Colonic mucosa (tissue), 4 donors: ENCODE data around the gene TBC1D22B. TPM values are rescaled to one million over a fixed set of nuclear protein-coding genes. Genes with fewer than 3 reads are reported as not detected.

ENCODE experiments used
- DNase-seq: peaks from one replicate; pipeline ENCODE4 v3.0.0-alpha.2; 2020
- H3K27ac ChIP-seq: fragments of 200-600 bp; one replicate; pipeline ENCODE4 v1.8.0; 2021
- H3K27me3 ChIP-seq: fragments of 200-600 bp; one replicate; pipeline ENCODE4 v1.8.0; 2021
- H3K36me3 ChIP-seq: fragments of 200-600 bp; one replicate; pipeline ENCODE4 v1.8.0; 2021
- H3K4me1 ChIP-seq: fragments of 200-600 bp; one replicate; pipeline ENCODE4 v1.8.0; 2021; ENCODE audit warnings: mild to moderate bottlenecking
- H3K4me3 ChIP-seq: fragments of 200-600 bp; one replicate; pipeline ENCODE4 v1.8.0; 2021
- H3K9ac ChIP-seq, 2 donors: one replicate each; pipeline ENCODE4 v1.7.0; 2013; ENCODE audit warnings: control low read depth in 2 of 2, low read depth in 2 of 2, low read length in 2 of 2
- H3K9me3 ChIP-seq: fragments of 200-600 bp; one replicate; pipeline ENCODE4 v1.8.0; 2021
- intact Hi-C: fragments of 100-400 bp; cut with DNase I; formaldehyde crosslinking; loops from one replicate; pipeline ENCODE4 v1.14.1; 2022
- total RNA-seq, 2 donors: library from RNA; stranded (reverse); fragmentation: NEBNext Ultra II Directional in 1 of 2; extraction: Animal tissue kit (Norgen Biotek cat#: 25700) in 1 of 2; gene quantifications; one replicate each; pipeline ENCODE4 v1.2.1, GENCODE V29; 2021
- TF ChIP-seq, protein P1 (sequence below): fragments of 200-600 bp; IDR thresholded peaks from one replicate; pipeline ENCODE4 v1.8.0; 2022; ENCODE audit warnings: antibody characterized with exemption, mild to moderate bottlenecking
- donor health status: healthy.
- donor health status: DM: no; HTN: no; CAD: no.
- donor health status: DM: no; HTN: no; CAD: no.

TBC1D22B gene
- total RNA-seq, 2 donors from 2014 or later = 13.3 to 15.2 TPM

DNA sequence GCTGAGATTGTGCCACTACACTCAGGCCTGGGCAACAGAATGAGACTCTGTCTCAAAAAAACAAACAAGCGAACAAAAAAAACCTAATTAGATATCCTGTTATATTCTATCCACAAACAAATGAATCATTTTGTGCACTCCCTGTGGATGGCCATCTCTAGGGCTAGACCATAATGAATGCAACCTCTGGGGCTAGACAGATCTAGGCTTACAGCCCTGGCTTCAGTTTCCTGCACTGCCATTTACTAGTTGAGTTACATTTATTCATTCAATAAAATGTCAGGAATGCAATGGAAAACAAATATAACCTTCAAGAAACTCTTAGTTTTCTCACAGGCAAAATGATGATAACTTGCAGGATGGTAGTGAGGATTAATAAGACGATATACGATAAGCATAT lies 89.6 kb downstream of the TBC1D22B start:
- intact Hi-C loops = no loop called here

DNA sequence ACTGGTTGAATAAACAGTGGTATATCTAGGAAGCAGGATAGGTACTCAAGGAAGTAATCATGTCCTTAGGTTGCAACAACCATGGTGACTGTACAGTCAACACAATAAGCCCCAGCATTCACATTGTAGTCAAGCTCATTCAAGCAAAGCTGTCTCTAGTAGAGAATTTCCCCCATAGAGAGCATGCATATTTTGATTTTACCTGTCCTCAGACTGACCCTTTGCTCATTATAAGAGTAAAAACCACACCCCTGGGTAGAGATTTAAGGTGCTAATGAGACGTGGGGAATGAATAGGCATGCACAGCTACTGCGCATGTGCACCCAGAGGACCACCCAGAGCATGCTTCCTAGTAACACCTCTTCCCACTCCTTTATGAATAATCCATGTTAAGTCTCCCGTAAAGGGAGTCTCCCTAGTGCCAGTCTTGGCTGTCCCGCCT lies 90.1 kb downstream of the TBC1D22B start:
- Histone ChIP-seq H3K9ac (no peak overlapping the region), H3K27ac (no peak overlapping the region), H3K9me3 (no peaks in the 10 kb centered on the region), H3K4me1 (no peaks in the 10 kb centered on the region), H3K36me3 (no peaks in the 10 kb centered on the region), H3K27me3 (no peaks in the 10 kb centered on the region), H3K4me3 (no peak overlapping the region)
- intact Hi-C loops = no loop called here
- TF ChIP-seq, protein P1, sequence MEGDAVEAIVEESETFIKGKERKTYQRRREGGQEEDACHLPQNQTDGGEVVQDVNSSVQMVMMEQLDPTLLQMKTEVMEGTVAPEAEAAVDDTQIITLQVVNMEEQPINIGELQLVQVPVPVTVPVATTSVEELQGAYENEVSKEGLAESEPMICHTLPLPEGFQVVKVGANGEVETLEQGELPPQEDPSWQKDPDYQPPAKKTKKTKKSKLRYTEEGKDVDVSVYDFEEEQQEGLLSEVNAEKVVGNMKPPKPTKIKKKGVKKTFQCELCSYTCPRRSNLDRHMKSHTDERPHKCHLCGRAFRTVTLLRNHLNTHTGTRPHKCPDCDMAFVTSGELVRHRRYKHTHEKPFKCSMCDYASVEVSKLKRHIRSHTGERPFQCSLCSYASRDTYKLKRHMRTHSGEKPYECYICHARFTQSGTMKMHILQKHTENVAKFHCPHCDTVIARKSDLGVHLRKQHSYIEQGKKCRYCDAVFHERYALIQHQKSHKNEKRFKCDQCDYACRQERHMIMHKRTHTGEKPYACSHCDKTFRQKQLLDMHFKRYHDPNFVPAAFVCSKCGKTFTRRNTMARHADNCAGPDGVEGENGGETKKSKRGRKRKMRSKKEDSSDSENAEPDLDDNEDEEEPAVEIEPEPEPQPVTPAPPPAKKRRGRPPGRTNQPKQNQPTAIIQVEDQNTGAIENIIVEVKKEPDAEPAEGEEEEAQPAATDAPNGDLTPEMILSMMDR = no peak
- no peak for DNase-seq

More for the DNA sequence above, 89.6 kb downstream of the TBC1D22B start:
- H3K4me3 ChIP-seq = no peak overlapping the region
- TF ChIP-seq, protein P1 = no peak
- no peaks in the 10 kb centered on the region for H3K36me3 ChIP-seq
- no peaks in the 10 kb centered on the region for H3K27me3 ChIP-seq
- no peak overlapping the region for H3K9ac ChIP-seq
- no peaks in the 10 kb centered on the region for H3K4me1 ChIP-seq
- no peaks in the 10 kb centered on the region for H3K9me3 ChIP-seq
- DNase-seq = no peak
- no peak overlapping the region for H3K27ac ChIP-seq

GRCh38 chr6:37351027-37351426 lies 93.5 kb downstream of the TBC1D22B start:
- DNase-seq = no peak
- H3K27me3 ChIP-seq = no peaks in the 10 kb centered on the region
- intact Hi-C loops = no loop called here
- H3K9me3 ChIP-seq = no peaks in the 10 kb centered on the region
- H3K4me1 ChIP-seq = peaks cover 10% of the 10 kb centered on the region
- no peak overlapping the region for H3K4me3 ChIP-seq
- H3K36me3 ChIP-seq = no peaks in the 10 kb centered on the region
- H3K9ac ChIP-seq = no peak overlapping the region
- no peak overlapping the region for H3K27ac ChIP-seq
- TF ChIP-seq, protein P1 = no peak

GRCh38 chr6:37352384-37352783 lies 94.8 kb downstream of the TBC1D22B start:
- no peak overlapping the region for H3K27ac ChIP-seq
- intact Hi-C loops = no loop called here
- no peaks in the 10 kb centered on the region for H3K36me3 ChIP-seq
- no peak for DNase-seq
- peaks cover 10% of the 10 kb centered on the region for H3K4me1 ChIP-seq
- H3K27me3 ChIP-seq = no peaks in the 10 kb centered on the region
- H3K9ac ChIP-seq = no peak overlapping the region
- H3K9me3 ChIP-seq = no peaks in the 10 kb centered on the region
- no peak overlapping the region for H3K4me3 ChIP-seq
- TF ChIP-seq, protein P1 = no peak

- Histone ChIP-seq H3K27me3 (no peaks in the 10 kb centered on the region), H3K36me3 (no peaks in the 10 kb centered on the region), H3K4me3 (peak within 1 kb of the TSS; percentile 89), H3K9ac (peak within 1 kb of the TSS; percentile 79 to 92), H3K9me3 (no peaks in the 10 kb centered on the region), H3K27ac (no peak within 1 kb of the TSS), H3K4me1 (peaks cover 10% of the 10 kb centered on the region)
- peak; percentile 96 for DNase-seq
- intact Hi-C loops = no loop called here
- TF ChIP-seq, protein P1 = no peak
These were observed 96.4 kb downstream of the TBC1D22B start, which contains the start of gene RNF8 for GRCh38 chr6:37353761-37354525. Gene RNF8, plus strand, starts transcription at chr6:37353983. Its CDS starts 182 bp downstream, at chr6:37354165.
